ENCODE data around the gene KRTAP10-3. TPM values are rescaled to one million over a fixed set of nuclear protein-coding genes. Genes with fewer than 3 reads are reported as not detected.
"Not testable (repeated sequence)": the region's sequence is repeated elsewhere in the genome, so short reads cannot be mapped to it uniquely, and the experiment has no call there.

KRTAP10-3 gene
- total RNA-seq, 1 donor from 2014 or later, result not detected

- intact Hi-C loops (cut with DNase I); DNase-seq (ENCODE audit: low spot score): not testable (repeated sequence)
Measured at GRCh38 chr21:44590897-44591800, 32.6 kb upstream of the KRTAP10-3 start.

DNA sequence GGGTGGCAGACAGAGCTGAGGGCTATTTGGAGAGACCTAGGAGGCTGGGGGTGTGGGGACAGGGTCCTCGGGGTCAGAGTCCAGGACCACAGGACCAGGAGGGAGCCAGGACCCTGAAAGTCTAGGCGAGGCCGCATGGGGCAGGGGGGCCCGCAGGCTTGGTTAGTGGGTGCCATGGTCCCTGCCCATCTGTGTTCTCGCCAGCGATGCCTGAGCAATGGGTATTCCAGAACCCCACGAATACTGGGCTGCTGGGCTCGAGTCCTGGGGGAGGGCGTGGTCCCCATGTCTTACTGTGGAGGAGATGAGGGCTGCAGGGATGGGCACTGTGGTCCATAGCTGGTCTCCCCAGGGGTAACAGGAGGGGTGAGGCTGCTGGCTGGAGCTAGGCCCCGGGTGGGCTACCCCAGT lies 31.7 kb upstream of the KRTAP10-3 start:
- intact Hi-C loops (cut with DNase I), result no loop called here

GRCh38 chr21:44589586-44590305 lies 31.2 kb upstream of the KRTAP10-3 start:
- DNase-seq (ENCODE audit: low spot score), result no peak
- intact Hi-C loops (cut with DNase I), result no loop called here

More for the DNA sequence above, 31.7 kb upstream of the KRTAP10-3 start:
- DNase-seq (ENCODE audit: low spot score), result no peak

DNA sequence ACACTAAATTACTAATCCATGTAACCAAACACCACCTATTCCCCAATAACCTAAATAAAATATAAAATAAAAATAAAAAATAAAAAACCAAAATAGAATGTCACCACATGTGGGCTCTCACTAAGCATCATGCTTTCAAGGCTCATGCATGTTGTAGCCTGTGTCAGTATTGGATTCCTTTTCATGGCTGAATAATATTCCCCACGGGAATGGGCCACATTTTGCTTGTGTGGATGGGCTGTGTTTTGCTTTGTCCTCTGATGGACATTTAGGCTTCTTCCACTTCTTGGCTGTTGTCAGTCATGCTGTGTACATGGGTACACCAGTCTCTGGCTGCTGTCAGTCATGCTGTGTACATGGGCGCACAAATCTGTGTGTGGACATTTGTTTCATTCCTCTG lies 30.5 kb upstream of the KRTAP10-3 start:
- DNase-seq (ENCODE audit: low spot score), result no peak
- intact Hi-C loops (cut with DNase I), result no loop called here

- intact Hi-C loops (cut with DNase I), result no loop called here
- DNase-seq (ENCODE audit: low spot score), result no peak
Measured at GRCh38 chr21:44585892-44586291, 27.3 kb upstream of the KRTAP10-3 start.

- no peak for DNase-seq (ENCODE audit: low spot score)
- intact Hi-C loops (cut with DNase I), result no loop called here
Measured at GRCh38 chr21:44583800-44584147, 25.2 kb upstream of the KRTAP10-3 start.

DNA sequence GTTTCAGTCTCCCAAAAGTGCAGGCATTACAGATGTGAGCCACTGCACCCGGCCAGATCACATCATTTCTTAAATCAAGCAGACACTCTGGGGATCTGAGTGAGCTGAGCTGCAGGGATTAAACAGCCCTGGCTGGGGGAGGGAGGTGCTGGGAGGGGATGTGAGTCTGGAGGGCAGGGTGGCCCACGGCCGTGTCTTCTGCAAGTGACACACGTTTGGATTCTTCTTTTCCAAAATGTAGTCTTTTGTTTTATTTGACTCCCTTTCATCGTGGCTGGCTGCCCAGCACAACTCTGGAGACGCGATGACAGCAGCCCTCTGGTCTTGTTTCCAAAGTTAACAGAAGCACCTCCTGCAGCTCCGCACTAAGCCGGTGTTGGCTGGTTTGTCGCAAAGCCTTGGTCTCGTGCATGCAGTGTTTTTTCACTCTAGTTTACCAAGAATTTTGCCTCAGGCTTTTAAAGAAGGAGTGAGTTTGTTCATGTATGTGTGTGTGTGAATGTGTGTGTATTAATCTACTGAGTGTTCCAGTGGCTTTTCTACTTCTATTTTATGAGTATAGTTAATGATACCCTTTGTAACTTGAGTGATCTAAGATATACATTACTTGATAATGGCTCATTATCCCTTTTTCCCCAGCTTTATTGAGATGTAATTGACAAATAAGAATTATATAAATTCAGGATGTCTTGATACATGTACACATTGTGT lies 24.6 kb upstream of the KRTAP10-3 start:
- intact Hi-C loops (cut with DNase I), result no loop called here
- DNase-seq (ENCODE audit: low spot score), result no peak

DNA sequence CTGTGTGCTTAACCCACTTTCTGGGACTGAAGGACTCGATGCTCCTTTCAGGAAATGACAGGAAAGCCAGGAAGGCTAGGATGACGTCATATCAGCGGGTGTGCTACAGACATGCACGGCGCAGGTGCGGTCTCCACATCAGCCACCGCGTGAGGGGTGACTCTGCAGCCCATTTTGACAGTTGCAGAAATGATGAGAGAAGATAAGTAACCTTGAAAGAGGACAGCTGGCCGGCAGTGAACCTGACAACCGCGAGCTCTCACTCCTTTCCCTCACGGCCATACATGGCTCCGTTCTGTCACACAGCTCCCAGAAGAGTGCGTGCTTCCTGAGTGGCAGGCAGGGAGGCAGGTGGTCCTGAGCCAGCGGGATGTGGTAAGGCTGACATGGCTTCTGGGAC lies 23.5 kb upstream of the KRTAP10-3 start:
- intact Hi-C loops (cut with DNase I), result no loop called here
- no peak for DNase-seq (ENCODE audit: low spot score)

- no peak for DNase-seq (ENCODE audit: low spot score)
- intact Hi-C loops (cut with DNase I), result no loop called here
Measured at GRCh38 chr21:44581158-44581557, 22.6 kb upstream of the KRTAP10-3 start.

DNA sequence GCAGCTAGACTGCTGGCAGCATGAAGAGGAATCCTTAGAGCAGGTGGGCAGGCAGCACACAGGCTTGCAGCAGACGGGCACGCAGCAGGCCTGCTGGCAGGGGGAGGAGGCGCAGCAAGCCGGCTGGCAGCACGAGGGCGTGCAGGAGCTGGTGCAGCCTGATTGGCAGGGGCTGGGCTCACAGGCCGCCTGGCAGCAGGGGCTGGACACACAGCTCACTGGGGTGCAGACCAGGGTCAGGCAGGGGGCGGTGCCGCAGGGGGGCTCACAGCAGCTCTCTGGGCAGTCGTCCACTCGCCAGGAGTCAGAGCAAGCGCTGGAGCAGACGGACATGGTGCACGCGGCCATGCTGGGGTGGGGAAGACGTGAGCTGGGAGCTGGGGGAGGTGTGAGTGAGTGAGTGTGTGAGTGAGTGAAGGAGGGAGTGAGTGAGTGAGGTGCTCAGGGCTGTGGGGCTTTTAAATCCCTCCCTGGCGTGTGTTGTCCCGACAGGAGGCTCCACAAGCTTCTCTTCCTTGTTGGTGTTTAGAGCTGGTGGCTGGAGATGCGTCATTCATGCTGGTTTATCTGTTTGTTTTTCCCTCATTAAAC lies 21.7 kb upstream of the KRTAP10-3 start, which contains the start of gene KRTAP10-5:
Gene KRTAP10-5 (minus strand): TSS at position 374 of the 591 bp plus-strand sequence. CDS start 26 bp downstream, at position 348.
- DNase-seq (ENCODE audit: low spot score); intact Hi-C loops (cut with DNase I): not testable (repeated sequence)

DNA sequence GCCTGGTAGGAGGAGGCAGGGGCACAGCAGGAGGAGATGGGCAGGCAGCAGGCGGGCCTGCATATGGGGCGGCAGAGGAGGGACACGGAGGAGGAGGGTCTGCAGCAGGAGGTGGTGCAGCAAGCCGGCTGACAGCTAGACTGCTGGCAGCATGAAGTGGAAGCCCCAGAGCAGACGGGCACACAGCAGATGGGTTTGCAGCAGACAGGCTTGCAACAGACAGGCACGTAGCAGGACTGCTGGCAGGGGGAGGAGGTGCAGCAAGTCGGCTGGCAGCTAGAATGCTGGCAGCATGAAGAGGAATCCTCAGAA lies 21.2 kb upstream of the KRTAP10-3 start:
- DNase-seq (ENCODE audit: low spot score), result no peak
- intact Hi-C loops (cut with DNase I), result no loop called here

DNA sequence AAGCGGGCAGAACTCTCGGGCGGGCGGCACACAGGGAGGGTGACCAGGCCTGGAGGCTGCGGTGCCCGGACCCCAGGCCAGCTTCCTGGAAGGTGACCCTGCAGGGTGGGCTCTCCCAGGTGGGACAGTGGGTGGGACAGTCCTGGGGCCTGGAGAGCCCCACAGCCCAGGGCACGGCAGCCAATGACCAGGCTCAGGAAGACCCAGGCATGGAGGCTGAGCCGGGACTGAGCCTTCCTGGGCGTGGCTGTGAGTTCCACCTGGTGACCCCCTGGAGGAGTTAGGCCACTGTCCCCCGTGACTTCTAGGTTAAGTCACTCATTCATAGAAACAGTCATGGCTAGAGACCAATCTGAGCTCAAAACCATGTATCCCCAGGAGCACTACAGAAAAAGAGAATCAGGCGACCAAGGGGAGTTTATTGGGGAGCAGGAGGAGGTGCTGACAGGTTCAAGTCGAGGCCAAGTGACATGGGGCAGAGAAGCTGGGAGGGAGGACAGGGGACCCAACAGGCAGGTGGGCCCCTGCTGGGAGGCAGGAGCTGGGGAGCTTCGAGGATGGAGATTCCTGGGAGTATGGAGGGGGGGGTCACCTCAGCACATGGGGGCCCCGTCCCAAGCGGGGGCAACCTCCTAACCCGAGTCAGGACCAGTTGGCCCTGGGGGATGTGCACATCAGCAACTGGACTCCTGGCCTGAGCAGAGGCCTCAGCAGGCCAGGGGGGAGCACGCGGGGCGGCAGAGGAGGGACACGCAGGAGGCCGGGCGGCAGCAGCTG lies 20.6 kb upstream of the KRTAP10-3 start:
- no peak for DNase-seq (ENCODE audit: low spot score)
- intact Hi-C loops (cut with DNase I), result no loop called here

- DNase-seq (ENCODE audit: low spot score), result no peak
- intact Hi-C loops (cut with DNase I), result no loop called here
Measured at GRCh38 chr21:44578371-44579055, 19.9 kb upstream of the KRTAP10-3 start.

DNA sequence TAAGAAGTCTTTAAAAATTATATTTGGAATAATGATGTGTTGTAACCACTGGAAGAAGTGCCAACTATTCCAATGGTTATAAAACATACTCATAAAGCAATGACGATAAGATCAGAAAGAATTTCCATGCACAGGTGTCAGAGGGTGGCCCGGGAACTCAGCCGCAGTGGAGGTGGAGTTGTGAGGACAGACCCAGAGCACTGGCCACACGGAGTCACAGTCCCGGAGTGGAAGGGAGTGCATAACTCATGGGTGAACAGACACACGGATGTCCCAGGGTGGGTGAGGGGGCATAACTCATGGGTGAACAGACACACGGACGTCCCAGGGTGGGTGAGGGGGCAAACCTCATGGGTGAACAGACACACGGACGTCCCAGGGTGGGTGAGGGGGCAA lies 17.4 kb upstream of the KRTAP10-3 start:
- DNase-seq (ENCODE audit: low spot score), result no peak
- intact Hi-C loops (cut with DNase I), result no loop called here

DNA sequence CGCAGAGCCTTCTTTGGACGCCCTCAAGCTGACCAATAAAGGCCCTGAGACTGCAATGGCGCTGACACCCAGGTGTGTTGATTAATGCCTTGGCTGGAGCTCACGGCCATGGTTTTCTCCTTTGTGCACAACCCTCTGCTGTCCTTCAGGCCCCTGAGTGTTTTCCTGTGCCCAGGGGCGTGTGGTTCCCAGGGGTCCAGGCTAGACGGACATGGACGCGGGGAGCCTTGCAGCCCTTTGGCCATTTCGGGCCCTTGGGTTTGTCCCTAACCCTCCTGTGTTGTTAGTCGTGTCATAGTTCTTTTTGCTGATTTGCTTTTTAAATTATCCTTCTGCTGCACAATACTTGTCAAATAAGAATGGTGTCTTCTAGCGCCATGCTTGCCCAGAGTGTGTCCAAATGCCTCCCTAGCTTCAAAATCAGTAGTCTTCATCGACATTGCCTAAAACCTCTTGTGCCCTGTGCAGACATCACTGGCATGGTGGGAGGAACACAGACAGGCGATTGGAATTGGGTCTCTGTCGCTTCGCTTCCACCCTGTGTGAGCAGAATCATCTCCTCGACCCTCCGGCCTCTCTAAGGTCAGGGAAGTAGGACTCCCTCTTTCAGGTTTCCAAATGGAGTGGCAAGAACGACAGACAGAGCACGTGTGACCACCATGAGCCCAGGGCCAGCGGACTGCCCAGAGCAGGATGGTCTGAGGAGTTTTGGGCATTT lies 16.9 kb upstream of the KRTAP10-3 start:
- intact Hi-C loops (cut with DNase I), result no loop called here
- DNase-seq (ENCODE audit: low spot score), result no peak

- intact Hi-C loops (cut with DNase I), result no loop called here
- no peak for DNase-seq (ENCODE audit: low spot score)
Measured at GRCh38 chr21:44574457-44575306, 16.1 kb upstream of the KRTAP10-3 start.
